Karpas-422 (cell line): ENCODE measurements around the gene SCYGR4. TPM values are rescaled to one million over a fixed set of nuclear protein-coding genes. Genes with fewer than 3 reads are reported as not detected.
"Not testable (repeated sequence)": the region's sequence is repeated elsewhere in the genome, so short reads cannot be mapped to it uniquely, and the experiment has no call there.

Experiments
- DNase-seq: peaks from one replicate; pipeline ENCODE4 v3.0.0-alpha.2; 2015
- H2AFZ ChIP-seq: fragments of 200-600 bp; sonication (generic); 2 replicates; pipeline ENCODE4 v1.6.1; 2014; ENCODE audit warnings: antibody characterized with exemption, low read length, mixed read lengths
- H3K27ac ChIP-seq: fragments of 200-600 bp; sonication (generic); 2 replicates; pipeline ENCODE4 v1.5.1; 2014; ENCODE audit warnings: mild to moderate bottlenecking, low read length, moderate library complexity
- H3K27me3 ChIP-seq: fragments of 200-600 bp; sonication (generic); 2 replicates; pipeline ENCODE4 v1.6.1; 2014; ENCODE audit warnings: low read length, mixed read lengths
- H3K36me3 ChIP-seq: fragments of 200-600 bp; sonication (generic); 2 replicates; pipeline ENCODE4 v1.6.1; 2014; ENCODE audit warnings: low read length, mixed read lengths; ENCODE audit not compliant: insufficient read depth
- H3K4me1 ChIP-seq: fragments of 200-600 bp; sonication (generic); 2 replicates; pipeline ENCODE4 v1.6.1; 2014; ENCODE audit warnings: mild to moderate bottlenecking, low read length, mixed read lengths
- H3K4me2 ChIP-seq: fragments of 200-600 bp; sonication (generic); 2 replicates; pipeline ENCODE4 v1.6.1; 2014; ENCODE audit warnings: low read length, low read depth, mild to moderate bottlenecking; ENCODE audit not compliant: poor library complexity, severe bottlenecking
- H3K4me3 ChIP-seq: fragments of 200-600 bp; sonication (generic); 2 replicates; pipeline ENCODE4 v1.5.1; 2014; ENCODE audit warnings: mild to moderate bottlenecking, antibody characterized with exemption, low read length, mixed read lengths
- H3K79me2 ChIP-seq: fragments of 200-600 bp; sonication (generic); 2 replicates; pipeline ENCODE4 v1.6.1; 2014; ENCODE audit warnings: mild to moderate bottlenecking, low read length, mixed read lengths
- H3K9ac ChIP-seq: fragments of 200-600 bp; sonication (generic); 2 replicates; pipeline ENCODE4 v1.6.0; 2014; ENCODE audit warnings: low read length
- H3K9me2 ChIP-seq: fragments of 200-600 bp; sonication (generic), shearing (Covaris generic); replicated peaks from 2 replicates; pipeline ENCODE4 v1.6.0; 2014; ENCODE audit warnings: mild to moderate bottlenecking, low read length, moderate library complexity; ENCODE audit not compliant: insufficient read depth
- H3K9me3 ChIP-seq: fragments of 300-700, 200-600 bp; sonication (generic); 2 replicates; pipeline ENCODE4 v1.6.1; 2014; ENCODE audit warnings: low read length, mixed read lengths
- H4K20me1 ChIP-seq: fragments of 200-600 bp; sonication (generic); 2 replicates; pipeline ENCODE4 v1.6.1; 2014; ENCODE audit warnings: mild to moderate bottlenecking, antibody characterized with exemption, low read length, low read depth; ENCODE audit not compliant: insufficient read depth
- total RNA-seq: library from RNA; depleted of rRNA; stranded (reverse); fragments of >200 nt; shearing (Covaris generic); gene quantifications from 2 replicates; pipeline ENCODE4 v1.2.3, GENCODE V29; 2014; ENCODE audit warnings: low replicate concordance; rRNA removed

SCYGR4 gene
- total RNA-seq, 1 experiment from 2014 or later = not detected

- H3K27me3 ChIP-seq = 0 out of 2 replicates have a peak, but pooled peaks cover 2% of the 10 kb centered on the region
- H2AFZ ChIP-seq = no peak overlapping the region
- no peaks in the 10 kb centered on the region; the same call in 1 of the 2 replicates for H3K4me1 ChIP-seq
- H3K36me3 ChIP-seq = no peaks in the 10 kb centered on the region
- no peaks in the 10 kb centered on the region for H3K9me3 ChIP-seq
- DNase-seq = no peak
- H3K27ac ChIP-seq = no peak overlapping the region
- H3K4me3 ChIP-seq = no peak overlapping the region
- no peak overlapping the region for H3K4me2 ChIP-seq
- H3K9ac ChIP-seq = no peak overlapping the region
- H3K79me2 ChIP-seq = no peaks in the 10 kb centered on the region
- no peaks in the 10 kb centered on the region for H4K20me1 ChIP-seq
- H3K9me2 ChIP-seq = no peaks in the 10 kb centered on the region
Measured at GRCh38 chr2:227661827-227662226, 44.5 kb downstream of the SCYGR4 start.

- DNase-seq = no peak
- H3K36me3 ChIP-seq = no peaks in the 10 kb centered on the region
Measured at GRCh38 chr2:227665189-227665940, 48.1 kb downstream of the SCYGR4 start.

GRCh38 chr2:227666631-227667170 lies 49.4 kb downstream of the SCYGR4 start, which contains the start of gene SCYGR5:
SCYGR5 (plus strand) TSS chr2:227666804; CDS start chr2:227666804, 0 bp downstream.
- not testable (repeated sequence) for H2AFZ ChIP-seq, H3K27ac ChIP-seq, H3K4me1 ChIP-seq, H3K9me3 ChIP-seq, H4K20me1 ChIP-seq, H3K9me2 ChIP-seq, H3K9ac ChIP-seq, DNase-seq, H3K27me3 ChIP-seq, H3K79me2 ChIP-seq, H3K4me3 ChIP-seq, H3K36me3 ChIP-seq, H3K4me2 ChIP-seq

More at GRCh38 chr2:227665189-227665940, 48.1 kb downstream of the SCYGR4 start:
- Histone ChIP-seq H3K27me3 (0 out of 2 replicates have a peak, but pooled peaks cover 2% of the 10 kb centered on the region), H3K79me2 (no peaks in the 10 kb centered on the region), H3K9ac (no peak overlapping the region), H3K4me1 (no peaks in the 10 kb centered on the region; the same call in 1 of the 2 replicates), H3K4me3 (no peak overlapping the region), H3K4me2 (no peak overlapping the region), H3K9me2 (no peaks in the 10 kb centered on the region), H4K20me1 (no peaks in the 10 kb centered on the region), H3K27ac (no peak overlapping the region), H3K9me3 (no peaks in the 10 kb centered on the region), H2AFZ (no peak overlapping the region)

Other genes starting within 250 kb of the SCYGR4 start
- gene TM4SF20, start 238.2 kb upstream of the SCYGR4 start, total RNA-seq = not detected in 2 replicates
- gene SCYGR1, start 229.5 kb upstream of the SCYGR4 start, total RNA-seq = not detected in 2 replicates
- 35.6 and 121 TPM in 2 replicates for gene AGFG1, start 145.3 kb upstream of the SCYGR4 start, total RNA-seq
- not detected in 2 replicates for gene SCYGR2, start 18.6 kb upstream of the SCYGR4 start, total RNA-seq
- not detected in 2 replicates for gene SCYGR3, start 2.7 kb upstream of the SCYGR4 start, total RNA-seq
- gene SCYGR5, start 49.3 kb downstream of the SCYGR4 start, total RNA-seq = not detected in 2 replicates
- not detected in 2 replicates for gene SLC19A3, start 100.5 kb downstream of the SCYGR4 start, total RNA-seq
- gene SCYGR6, start 107.3 kb downstream of the SCYGR4 start, total RNA-seq = 6.1 TPM in 1 of 2 replicates, not detected in the other
- gene SCYGR7, start 110.8 kb downstream of the SCYGR4 start, total RNA-seq = not detected in 2 replicates
- not detected in 2 replicates for gene SCYGR8, start 128.4 kb downstream of the SCYGR4 start, total RNA-seq
- not detected in 2 replicates for gene CCL20, start 196.3 kb downstream of the SCYGR4 start, total RNA-seq